Caco-2 (cell line): ENCODE data around the gene LMOD3. TPM values are rescaled to one million over a fixed set of nuclear protein-coding genes. Genes with fewer than 3 reads are reported as not detected.

ENCODE experiments used
- BruUV-seq: library from RNA; stranded (reverse); fragments of 400-500 nt; replicated peaks from 2 replicates; lab custom pipeline; 2021; lab: Mats Ljungman, UMichigan
- CTCF ChIA-PET: fragments of 300-600 bp; sonication (Branson Sonifier 250); formaldehyde crosslinking; loops from one replicate; lab custom pipeline; 2022; ENCODE audit warnings: antibody characterized with exemption; lab: Charles Lee
- POLR2A ChIA-PET: fragments of 300-600 bp; sonication (Branson Sonifier 250); formaldehyde crosslinking; loops from one replicate; lab custom pipeline; 2022; ENCODE audit warnings: antibody characterized with exemption; lab: Charles Lee
- DNase-seq, 2 experiments: peaks; one replicate each; pipeline versions ENCODE4 v3.0.0 to v3.0.0-alpha.2; 2020 to 2022
- H3K27me3 ChIP-seq: replicated peaks from 2 replicates; pipeline ENCODE4 v1.6.0; 2011; ENCODE audit warnings: low read length; ENCODE audit not compliant: control insufficient read depth, insufficient read depth
- H3K36me3 ChIP-seq: 2 replicates; pipeline ENCODE4 v1.5.1; 2011; ENCODE audit warnings: low read length; ENCODE audit not compliant: control insufficient read depth, insufficient read depth
- H3K4me1 ChIP-seq: fragments of 250-450 bp; sonication (Bioruptor Pico); 2 replicates; pipeline ENCODE4 v1.5.1; 2020; ENCODE audit warnings: mild to moderate bottlenecking
- H3K4me3 ChIP-seq: 2 replicates; pipeline ENCODE4 v1.5.1; 2011; ENCODE audit warnings: low read depth, mild to moderate bottlenecking, control low read depth, low read length
- H3K9me3 ChIP-seq: fragments of 250-450 bp; sonication (Bioruptor Pico); 2 replicates; pipeline ENCODE4 v1.5.1; 2020; ENCODE audit warnings: mild to moderate bottlenecking, moderate library complexity
- H3K27ac Mint-ChIP-seq: one replicate; pipeline ENCODE4 v1.8.0; 2022; ENCODE audit warnings: mixed read lengths; ENCODE audit not compliant: unreplicated experiment
- H3K27me3 Mint-ChIP-seq: one replicate; pipeline ENCODE4 v1.8.0; 2022; ENCODE audit warnings: mixed read lengths; ENCODE audit not compliant: insufficient read depth, unreplicated experiment
- H3K36me3 Mint-ChIP-seq: one replicate; pipeline ENCODE4 v1.8.0; 2022; ENCODE audit warnings: mild to moderate bottlenecking, mixed read lengths; ENCODE audit not compliant: insufficient read depth, unreplicated experiment
- H3K4me1 Mint-ChIP-seq: one replicate; pipeline ENCODE4 v1.8.0; 2022; ENCODE audit warnings: low read depth, mixed read lengths; ENCODE audit not compliant: unreplicated experiment
- H3K4me3 Mint-ChIP-seq: one replicate; pipeline ENCODE4 v1.8.0; 2022; ENCODE audit warnings: mild to moderate bottlenecking, moderate library complexity, mixed read lengths; ENCODE audit not compliant: unreplicated experiment
- H3K9me3 Mint-ChIP-seq: one replicate; pipeline ENCODE4 v1.8.0; 2022; ENCODE audit warnings: mixed read lengths; ENCODE audit not compliant: unreplicated experiment
- intact Hi-C: fragments of 100-400 bp; cut with micrococcal nuclease; formaldehyde crosslinking; loops from one replicate; pipeline ENCODE4 v1.10.0; 2022; ENCODE audit not compliant: unreplicated experiment
- total RNA-seq: library from RNA; stranded (reverse); gene quantifications from 2 replicates; pipeline ENCODE4 v1.2.3, GENCODE V29; 2022
- TF ChIP-seq, protein P1 (sequence below), 2 experiments: fragments of 200-600 bp in 1 of 2; IDR thresholded peaks; 1 replicate in 1 of 2; 2 replicates in 1 of 2; pipeline versions ENCODE4 v1.5.1 to v1.8.0; 2011 to 2022; ENCODE audit warnings: antibody characterized with exemption in 1 of 2, control low read depth in 1 of 2, inconsistent platforms in 1 of 2, low read depth in 1 of 2, low read length in 1 of 2, mild to moderate bottlenecking in 1 of 2, moderate library complexity in 1 of 2; ENCODE audit not compliant: insufficient read depth in 1 of 2, severe bottlenecking in 1 of 2, unreplicated experiment in 1 of 2

Gene LMOD3
- total RNA-seq, 1 experiment from 2014 or later, result not detected

DNA sequence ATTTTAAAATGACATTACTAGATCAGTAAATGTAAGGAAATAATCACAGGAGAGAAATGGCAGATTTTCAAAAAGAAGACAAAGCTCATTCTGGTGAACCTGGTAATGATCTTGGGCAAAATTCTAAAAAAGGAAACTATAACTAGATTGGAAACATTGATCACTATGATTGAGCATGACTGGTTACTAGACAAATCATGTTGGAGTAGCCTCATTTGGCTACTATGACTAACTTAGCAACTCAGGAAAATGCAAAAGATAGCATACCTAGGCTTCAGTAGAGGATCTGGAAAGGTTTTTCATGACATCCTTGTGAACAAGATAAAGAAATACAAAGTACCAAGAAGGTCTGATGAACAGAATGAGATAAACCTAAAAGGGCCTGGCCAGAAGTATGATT, 62.7 kb downstream of the LMOD3 start:
- intact Hi-C loops, result no loop called here
- TF ChIP-seq, protein P1, sequence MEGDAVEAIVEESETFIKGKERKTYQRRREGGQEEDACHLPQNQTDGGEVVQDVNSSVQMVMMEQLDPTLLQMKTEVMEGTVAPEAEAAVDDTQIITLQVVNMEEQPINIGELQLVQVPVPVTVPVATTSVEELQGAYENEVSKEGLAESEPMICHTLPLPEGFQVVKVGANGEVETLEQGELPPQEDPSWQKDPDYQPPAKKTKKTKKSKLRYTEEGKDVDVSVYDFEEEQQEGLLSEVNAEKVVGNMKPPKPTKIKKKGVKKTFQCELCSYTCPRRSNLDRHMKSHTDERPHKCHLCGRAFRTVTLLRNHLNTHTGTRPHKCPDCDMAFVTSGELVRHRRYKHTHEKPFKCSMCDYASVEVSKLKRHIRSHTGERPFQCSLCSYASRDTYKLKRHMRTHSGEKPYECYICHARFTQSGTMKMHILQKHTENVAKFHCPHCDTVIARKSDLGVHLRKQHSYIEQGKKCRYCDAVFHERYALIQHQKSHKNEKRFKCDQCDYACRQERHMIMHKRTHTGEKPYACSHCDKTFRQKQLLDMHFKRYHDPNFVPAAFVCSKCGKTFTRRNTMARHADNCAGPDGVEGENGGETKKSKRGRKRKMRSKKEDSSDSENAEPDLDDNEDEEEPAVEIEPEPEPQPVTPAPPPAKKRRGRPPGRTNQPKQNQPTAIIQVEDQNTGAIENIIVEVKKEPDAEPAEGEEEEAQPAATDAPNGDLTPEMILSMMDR (IDR thresholded peaks at IDR 0.05; ENCODE audit: insufficient read depth in 1 of 2, low read depth in 1 of 2, low read length in 1 of 2, severe bottlenecking in 1 of 2, unreplicated experiment in 1 of 2), result no peak
- Histone ChIP-seq H3K27me3 (no peaks in the 10 kb centered on the region), H3K4me3 (no peak overlapping the region), H3K9me3 (no peaks in the 10 kb centered on the region), H3K4me1 (no peaks in the 10 kb centered on the region), H3K36me3 (no peaks in the 10 kb centered on the region; the same call in 1 of the 2 replicates)
- peaks cover 41% of the 10 kb centered on the region for H3K36me3 Mint-ChIP-seq
- DNase-seq, result no peak
- no peaks in the 10 kb centered on the region for H3K27me3 Mint-ChIP-seq
- H3K9me3 Mint-ChIP-seq, result no peaks in the 10 kb centered on the region
- ChIA-PET CTCF (interaction anchor here (0.6 kb wide), 1 partner anchor 143 kb away, joined by 4 read pairs; no protein-coding TSS in a partner anchor), POLR2A (no interaction called here)
- no peak overlapping the region for H3K27ac Mint-ChIP-seq
- BruUV-seq, result no TSS peak
- H3K4me1 Mint-ChIP-seq, result peaks cover 9% of the 10 kb centered on the region
- no peak overlapping the region for H3K4me3 Mint-ChIP-seq

DNA sequence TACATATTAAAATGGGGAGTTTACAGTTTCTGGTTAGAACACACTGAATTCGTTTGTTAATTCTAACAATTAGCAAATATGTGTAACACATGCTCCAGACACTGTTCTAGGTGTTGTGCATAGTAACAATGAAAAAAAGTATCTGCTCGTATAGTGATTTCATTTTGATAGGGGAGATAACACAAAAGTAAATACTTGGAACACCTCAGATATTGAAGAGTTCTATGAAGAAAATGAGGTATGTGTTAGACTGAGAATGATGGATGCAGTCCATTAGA, 63.5 kb downstream of the LMOD3 start:
- no peak overlapping the region for H3K4me3 ChIP-seq
- Mint-ChIP-seq H3K4me1 (peaks cover 3% of the 10 kb centered on the region), H3K36me3 (peaks cover 41% of the 10 kb centered on the region), H3K27me3 (no peaks in the 10 kb centered on the region), H3K4me3 (no peak overlapping the region), H3K9me3 (no peaks in the 10 kb centered on the region), H3K27ac (no peak overlapping the region)
- intact Hi-C loops, result no loop called here
- TF ChIP-seq, protein P1 (IDR thresholded peaks at IDR 0.05; ENCODE audit: insufficient read depth in 1 of 2, low read depth in 1 of 2, low read length in 1 of 2, severe bottlenecking in 1 of 2, unreplicated experiment in 1 of 2), result no peak
- ChIA-PET CTCF (no interaction called here), POLR2A (no interaction called here)
- no peaks in the 10 kb centered on the region for H3K4me1 ChIP-seq
- no peaks in the 10 kb centered on the region for H3K9me3 ChIP-seq
- no peaks in the 10 kb centered on the region; the same call in 1 of the 2 replicates for H3K36me3 ChIP-seq
- no TSS peak for BruUV-seq
- DNase-seq, result no peak
- no peaks in the 10 kb centered on the region for H3K27me3 ChIP-seq

DNA sequence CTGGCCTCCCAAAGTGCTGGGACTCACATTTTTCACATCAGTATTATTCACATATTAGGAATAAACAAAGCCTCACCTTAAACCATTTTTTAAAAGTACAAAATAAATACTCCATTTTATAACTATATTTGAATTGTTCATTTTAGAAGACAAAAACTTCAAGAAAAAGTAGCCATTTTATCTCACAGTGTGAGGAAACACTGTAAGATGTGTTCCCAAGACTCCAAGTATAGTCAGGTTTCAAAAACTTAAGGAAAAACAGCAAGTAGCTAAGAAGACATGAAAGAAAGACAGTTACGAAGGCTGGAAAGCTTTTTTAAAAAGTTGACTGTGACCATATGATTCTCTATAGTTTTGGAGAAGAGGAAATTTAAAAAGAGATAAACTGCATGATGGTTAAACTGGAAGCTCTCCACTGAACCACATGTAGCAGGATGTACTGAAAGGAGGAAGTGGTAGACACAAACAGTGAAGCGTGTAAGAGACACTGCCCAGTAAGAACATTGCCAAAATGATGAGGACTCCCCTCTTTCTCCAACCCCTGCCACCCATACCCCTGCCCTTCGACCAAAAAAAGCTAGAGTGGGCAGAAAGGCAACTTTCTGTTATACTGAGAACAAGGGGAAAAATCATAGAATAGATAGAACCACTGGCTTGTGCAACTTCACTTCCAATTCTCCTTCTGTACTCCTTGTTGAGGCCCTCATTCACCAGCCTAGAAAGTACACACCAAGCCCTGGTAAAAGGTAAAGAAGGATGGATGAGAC, 64.0 kb downstream of the LMOD3 start:
- Mint-ChIP-seq H3K4me3 (no peak overlapping the region), H3K27ac (no peak overlapping the region), H3K9me3 (no peaks in the 10 kb centered on the region), H3K27me3 (no peaks in the 10 kb centered on the region), H3K4me1 (no peaks in the 10 kb centered on the region), H3K36me3 (peaks cover 36% of the 10 kb centered on the region)
- BruUV-seq, result no TSS peak
- intact Hi-C loops, result no loop called here
- no peak for DNase-seq
- POLR2A ChIA-PET, result interaction anchor here (0.6 kb wide), 1 partner anchor 1449 kb away, joined by 3 read pairs; no protein-coding TSS in a partner anchor
- Histone ChIP-seq H3K4me3 (no peak overlapping the region), H3K36me3 (no peaks in the 10 kb centered on the region; the same call in 1 of the 2 replicates), H3K9me3 (no peaks in the 10 kb centered on the region), H3K27me3 (no peaks in the 10 kb centered on the region), H3K4me1 (no peaks in the 10 kb centered on the region)
- CTCF ChIA-PET, result no interaction called here
- TF ChIP-seq, protein P1 (IDR thresholded peaks at IDR 0.05; ENCODE audit: insufficient read depth in 1 of 2, low read depth in 1 of 2, low read length in 1 of 2, severe bottlenecking in 1 of 2, unreplicated experiment in 1 of 2), result no peak

Other genes with a start within 250 kb of the LMOD3 start
- gene TAFA4, start 190.0 kb downstream of the LMOD3 start, total RNA-seq, result not detected in 2 replicates
- gene EOGT, start 108.9 kb downstream of the LMOD3 start, total RNA-seq, result 16.1 and 17.1 TPM in 2 replicates
- gene TMF1, start 70.3 kb downstream of the LMOD3 start, total RNA-seq, result 30.2 and 35.0 TPM in 2 replicates
- gene UBA3, start 42.2 kb downstream of the LMOD3 start, total RNA-seq, result 45.7 and 49.6 TPM in 2 replicates
- 31.2 and 32.1 TPM in 2 replicates for gene ARL6IP5, start 37.7 kb downstream of the LMOD3 start, total RNA-seq